Measurements from ENCODE around the gene KDM4B.
"Not testable (repeated sequence)": the region's sequence is repeated elsewhere in the genome, so short reads cannot be mapped to it uniquely, and the experiment has no call there.

KDM4B gene

GRCh38 chr19:5154129-5154798 is 185.4 kb downstream of the KDM4B start:
- no peak for FAIRE-seq

DNA sequence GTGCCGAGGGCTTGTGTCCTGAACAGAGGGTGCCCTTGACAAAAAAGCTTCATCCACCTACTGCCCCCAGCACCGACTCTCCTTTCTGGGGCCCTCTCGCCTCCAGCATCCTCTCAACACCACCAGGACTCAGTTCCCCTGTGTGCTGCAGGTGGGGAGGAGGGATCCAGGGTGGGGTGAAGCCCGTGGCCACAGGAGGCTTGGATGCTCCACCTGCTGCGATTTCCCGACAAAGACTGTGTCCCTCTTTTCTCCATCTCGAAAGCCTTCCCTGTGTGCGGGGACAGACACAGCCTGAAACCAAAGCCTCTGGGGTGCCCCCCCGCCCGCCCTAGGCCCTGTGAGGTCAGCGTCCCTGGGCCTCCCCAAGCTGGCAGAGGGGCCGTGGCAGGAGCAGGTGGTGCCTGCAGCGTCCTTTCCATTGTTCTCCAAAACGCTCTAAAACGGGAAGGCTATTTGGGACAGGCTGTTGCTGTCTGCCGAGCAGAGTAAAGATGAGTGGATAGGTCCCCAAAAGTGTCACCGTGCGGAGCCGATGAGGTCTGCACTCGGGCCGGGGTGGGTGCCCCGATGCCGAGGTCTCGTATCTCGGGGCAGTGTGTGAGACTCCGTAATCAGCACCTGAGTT is 186.0 kb downstream of the KDM4B start:
- no peak for FAIRE-seq

- no peak for FAIRE-seq
Measured at GRCh38 chr19:5155586-5156210, 186.8 kb downstream of the KDM4B start.

- FAIRE-seq = no peak
Measured at GRCh38 chr19:5156231-5156986, 187.5 kb downstream of the KDM4B start.

- FAIRE-seq = no peak
Measured at GRCh38 chr19:5157186-5157585, 188.3 kb downstream of the KDM4B start.

- FAIRE-seq = not testable (repeated sequence)
Measured at GRCh38 chr19:5158549-5159134, 189.7 kb downstream of the KDM4B start.

DNA sequence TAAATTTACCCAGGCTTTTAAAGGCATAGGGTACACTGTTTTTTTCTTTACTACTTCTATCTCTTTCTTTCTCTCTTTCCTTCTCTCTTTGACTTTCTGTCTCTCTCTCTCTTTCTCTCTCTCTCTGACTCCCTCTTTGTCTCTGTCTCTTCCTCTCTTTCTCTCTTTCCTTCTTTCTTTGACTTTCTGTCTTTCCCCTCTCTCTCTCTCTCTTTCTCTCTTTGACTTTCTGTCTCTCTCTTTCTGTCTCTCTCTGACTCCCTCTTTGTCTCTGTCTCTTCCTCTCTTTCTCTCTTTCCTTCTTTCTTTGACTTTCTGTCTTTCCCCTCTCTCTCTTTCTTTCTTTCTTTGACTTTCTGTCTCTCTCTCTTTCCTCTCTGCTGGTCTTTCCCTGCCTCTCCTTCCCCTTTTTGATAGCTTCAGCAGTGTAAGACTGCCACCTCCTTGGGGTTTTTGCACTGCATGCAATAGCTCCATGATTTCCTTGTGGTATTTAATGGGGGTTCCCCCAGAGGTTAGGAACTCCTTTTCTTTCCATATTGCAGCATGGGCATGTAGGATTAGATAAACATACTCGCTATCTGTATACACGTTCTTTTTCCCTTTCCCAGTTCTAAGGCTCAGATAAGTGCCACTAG is 191.4 kb downstream of the KDM4B start:
- FAIRE-seq = not testable (repeated sequence)

GRCh38 chr19:5164845-5165696 is 196.2 kb downstream of the KDM4B start:
- not testable (repeated sequence) for FAIRE-seq

- no peak for FAIRE-seq
Measured at GRCh38 chr19:5165697-5166019, 196.7 kb downstream of the KDM4B start.

- no peak for FAIRE-seq
Measured at GRCh38 chr19:5166262-5166661, 197.3 kb downstream of the KDM4B start.

- no peak for FAIRE-seq
Measured at GRCh38 chr19:5170329-5170745, 201.4 kb downstream of the KDM4B start.

DNA sequence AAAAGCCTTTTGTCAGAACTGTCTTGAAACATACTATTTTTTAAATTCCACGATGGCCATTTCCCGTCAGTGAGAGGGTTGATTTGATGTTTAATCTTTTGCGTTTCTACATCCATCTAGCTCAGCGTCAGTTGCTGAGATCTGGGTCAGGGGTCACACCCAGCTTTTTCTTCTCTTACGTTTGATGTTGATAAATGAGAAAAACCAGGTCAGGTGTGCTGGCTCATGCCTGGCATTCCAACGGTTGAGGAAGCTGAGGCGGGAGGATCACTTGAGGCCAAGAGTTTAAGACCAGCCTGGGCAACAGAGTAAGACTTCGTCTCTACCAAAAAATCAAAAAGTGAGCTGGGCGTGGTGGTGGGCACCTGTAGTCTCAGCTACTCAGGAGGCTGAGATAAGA is 202.8 kb downstream of the KDM4B start:
- FAIRE-seq = no peak

GRCh38 chr19:5172859-5173630 is 204.1 kb downstream of the KDM4B start:
- FAIRE-seq = no peak

GRCh38 chr19:5173993-5174392 is 205.1 kb downstream of the KDM4B start:
- no peak for FAIRE-seq

DNA sequence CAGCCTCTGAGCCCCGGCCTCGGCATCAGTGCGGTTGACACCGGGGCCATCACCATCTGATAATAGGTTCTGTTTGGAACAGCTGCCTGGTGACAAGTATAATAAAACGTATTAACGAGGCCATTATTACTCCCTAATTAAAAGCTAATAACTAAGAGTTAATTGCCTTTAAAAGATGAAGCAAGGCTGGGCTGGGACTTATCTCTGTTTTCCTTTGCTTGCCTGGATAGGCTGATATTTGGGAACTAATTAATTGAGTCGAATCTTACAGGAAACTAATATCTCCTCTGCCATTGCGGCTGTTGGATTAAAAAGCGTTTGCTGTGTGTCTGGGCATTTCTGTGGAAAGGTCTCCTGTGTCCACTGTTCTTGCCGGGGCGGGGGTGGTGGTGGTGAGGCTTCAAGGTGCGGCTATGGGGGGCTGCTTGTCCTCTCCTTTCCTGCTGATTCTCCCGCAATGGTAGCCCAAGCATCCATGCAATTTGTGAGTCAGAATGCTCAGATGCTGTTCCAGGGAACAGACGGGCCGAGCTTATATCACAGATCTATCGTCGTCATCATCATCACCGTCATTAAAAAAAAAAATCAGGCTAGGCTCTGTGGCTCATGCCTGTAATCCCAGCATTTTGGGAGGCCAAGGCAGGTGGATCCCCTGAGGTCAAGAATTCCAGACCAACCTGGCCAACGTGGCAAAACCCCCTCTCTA is 209.0 kb downstream of the KDM4B start:
- FAIRE-seq = no peak

DNA sequence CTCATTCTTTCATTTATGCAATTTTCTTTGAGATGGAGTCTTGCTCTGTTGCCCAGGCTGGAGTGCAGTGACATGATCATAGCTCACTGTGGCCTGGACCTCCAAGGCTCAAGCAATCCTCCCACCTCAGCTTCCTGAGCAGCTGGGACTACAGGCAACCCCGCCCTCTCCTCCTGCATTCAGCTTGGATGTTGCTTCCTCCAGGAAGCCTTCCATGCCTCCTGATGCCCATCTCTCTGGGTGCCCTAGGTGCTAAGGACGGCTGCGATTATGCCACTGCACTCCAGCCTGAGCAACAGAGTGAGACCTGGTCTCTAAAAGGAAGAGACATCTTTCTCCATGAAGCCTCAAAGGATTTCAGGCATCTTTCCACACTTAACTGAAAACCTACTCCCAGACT is 209.9 kb downstream of the KDM4B start:
- no peak for FAIRE-seq

GRCh38 chr19:5179256-5179655 is 210.3 kb downstream of the KDM4B start:
- FAIRE-seq = no peak

DNA sequence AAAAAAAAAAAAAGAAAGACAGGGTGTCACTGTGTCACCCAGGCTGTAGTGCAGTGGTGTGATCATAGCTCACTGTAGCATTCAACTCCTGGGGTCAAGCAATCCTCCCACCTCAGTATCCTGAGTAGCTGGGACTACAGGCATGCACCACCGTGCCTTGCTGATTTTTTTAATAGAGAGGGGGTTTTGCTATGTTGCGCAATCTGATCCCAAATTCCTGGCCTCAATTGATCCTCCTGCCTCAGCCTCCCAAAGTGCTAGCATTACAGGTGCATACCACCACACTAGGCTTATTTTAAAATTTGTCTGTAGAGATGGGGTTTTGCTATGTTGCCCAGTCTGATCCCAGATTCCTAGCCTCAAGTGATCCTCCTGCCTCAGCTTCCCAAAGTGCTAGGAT is 212.4 kb downstream of the KDM4B start:
- FAIRE-seq = no peak

GRCh38 chr19:5182751-5183150 is 213.8 kb downstream of the KDM4B start:
- no peak for FAIRE-seq

GRCh38 chr19:5183616-5184015 is 214.7 kb downstream of the KDM4B start:
- FAIRE-seq = no peak

Data from endometrium (tissue), 2 donors.